Activated CD4-positive, alpha-beta T cell treated with anti-CD3 and anti-CD28 coated beads, Interleukin-2, amount 50 U/mL, for 24 hours (primary cell): Measurements from ENCODE around the gene WDR86.

Source experiments
- DNase-seq, 2 donors: peaks; one replicate each; pipeline ENCODE4 v3.0.0-alpha.2; 2020; ENCODE audit warnings: low read depth in 1 of 2, low spot score in 1 of 2

Gene WDR86

DNA sequence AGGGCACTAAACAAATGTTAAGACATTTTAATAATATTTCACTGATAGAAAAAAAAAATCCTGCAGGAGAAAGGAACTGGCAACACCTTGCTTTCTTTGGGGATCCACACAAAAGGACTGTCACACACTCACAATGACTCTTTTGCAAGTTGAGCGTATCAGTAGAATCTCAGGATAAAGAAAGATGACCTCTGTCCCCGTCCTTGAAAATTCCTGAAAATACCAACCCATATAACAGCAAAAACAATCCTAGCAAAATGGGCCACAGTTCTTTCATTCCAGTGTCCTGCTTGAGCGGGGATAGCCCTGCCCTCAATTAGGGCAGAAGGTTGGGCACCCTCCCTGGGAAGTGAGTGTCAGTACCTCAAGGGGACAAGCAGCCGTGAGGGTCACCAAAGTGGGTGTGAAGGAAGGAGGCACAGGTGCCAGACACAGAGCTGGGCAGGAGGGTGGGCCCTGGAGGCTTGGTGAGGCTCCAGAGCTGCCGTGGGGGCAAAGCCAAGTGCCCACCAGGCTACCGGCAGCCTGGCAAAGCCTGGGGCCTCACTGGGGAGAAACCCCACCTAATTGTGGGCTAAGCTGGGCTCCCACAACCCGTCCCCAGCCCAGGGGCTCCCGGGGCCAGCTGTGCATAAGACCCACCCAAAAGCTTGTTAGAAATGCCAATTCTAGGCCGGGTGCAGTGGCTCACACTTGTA, 2.8 kb downstream of the WDR86 start:
- no peak for DNase-seq

DNA sequence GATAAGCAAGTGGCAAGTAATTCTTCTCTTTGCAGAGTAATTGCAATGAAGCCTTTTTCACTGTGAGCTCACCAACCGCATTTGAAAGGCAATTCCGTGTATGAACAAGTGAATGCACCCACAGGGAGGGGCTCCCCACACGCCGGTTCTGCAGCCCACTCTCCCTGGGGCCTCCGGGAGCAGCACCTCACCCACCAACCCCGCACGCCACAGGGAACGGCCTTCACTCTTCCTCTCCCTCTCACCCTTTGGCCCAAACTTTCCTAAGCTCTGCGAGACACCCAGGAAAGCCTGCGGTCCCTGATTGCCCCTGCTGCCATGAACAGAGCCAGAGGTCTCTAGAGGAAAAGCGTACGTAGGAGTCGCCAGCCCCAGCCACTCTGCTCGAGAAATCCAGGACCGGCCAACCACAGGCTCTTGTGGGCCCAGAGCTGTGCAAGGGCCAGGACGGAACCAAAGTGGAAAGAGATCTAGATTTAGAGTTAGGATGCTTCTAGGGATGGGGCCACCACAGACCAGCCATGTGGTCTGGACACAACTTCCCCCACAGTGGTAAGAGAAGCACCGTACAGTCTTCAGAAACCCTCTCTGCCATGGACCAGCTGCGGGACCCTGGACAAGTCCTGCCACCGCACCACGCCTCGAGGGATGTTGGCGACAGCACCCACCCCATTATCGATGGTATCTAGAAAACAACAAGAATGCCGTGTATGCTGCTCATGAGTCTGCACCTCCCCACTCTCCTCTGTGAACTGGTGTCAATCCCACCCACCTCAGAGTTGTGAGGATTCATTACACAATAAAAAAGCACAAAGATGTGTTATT, 3.6 kb downstream of the WDR86 start:
- no peak for DNase-seq

DNA sequence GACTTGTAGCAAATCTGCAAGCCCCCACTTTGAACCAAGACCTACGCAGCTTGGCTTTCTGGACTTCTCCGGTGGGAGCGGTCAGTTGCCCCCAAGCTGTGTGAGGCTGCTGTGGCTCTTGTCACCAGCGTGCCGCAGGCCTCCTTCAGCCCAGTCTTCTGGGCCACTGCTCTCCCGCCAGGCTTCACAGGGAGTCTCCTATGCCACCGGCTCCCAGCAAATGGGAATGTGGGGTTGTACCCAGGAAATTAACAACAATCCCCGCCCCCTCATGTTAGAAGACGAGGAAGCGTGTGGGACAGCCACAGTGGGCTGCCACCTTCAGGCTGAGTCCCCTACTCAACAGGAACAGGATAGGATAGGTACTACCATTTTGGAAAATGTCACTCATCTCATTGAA, 4.2 kb downstream of the WDR86 start:
- DNase-seq: no peak

DNA sequence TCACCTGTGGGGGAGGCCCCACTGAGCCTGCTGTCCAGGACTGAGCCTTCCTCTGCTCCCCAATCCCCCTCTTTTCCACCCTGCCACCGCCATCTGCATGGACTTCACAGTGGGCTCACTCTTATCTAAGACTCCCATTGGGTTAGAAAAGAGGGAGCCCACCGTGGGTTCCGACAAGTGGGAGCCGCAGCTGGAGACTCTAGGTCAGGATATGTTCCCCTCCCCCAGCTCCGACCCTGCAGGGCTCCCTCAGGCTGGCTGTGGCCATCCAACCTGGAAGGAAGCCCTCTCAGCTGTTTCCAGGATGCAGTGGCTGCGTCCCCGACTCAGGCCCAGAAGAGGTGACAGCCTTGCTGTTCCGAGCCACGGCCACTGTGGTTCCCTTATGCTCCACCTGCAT, 4.8 kb downstream of the WDR86 start:
- no peak for DNase-seq

DNA sequence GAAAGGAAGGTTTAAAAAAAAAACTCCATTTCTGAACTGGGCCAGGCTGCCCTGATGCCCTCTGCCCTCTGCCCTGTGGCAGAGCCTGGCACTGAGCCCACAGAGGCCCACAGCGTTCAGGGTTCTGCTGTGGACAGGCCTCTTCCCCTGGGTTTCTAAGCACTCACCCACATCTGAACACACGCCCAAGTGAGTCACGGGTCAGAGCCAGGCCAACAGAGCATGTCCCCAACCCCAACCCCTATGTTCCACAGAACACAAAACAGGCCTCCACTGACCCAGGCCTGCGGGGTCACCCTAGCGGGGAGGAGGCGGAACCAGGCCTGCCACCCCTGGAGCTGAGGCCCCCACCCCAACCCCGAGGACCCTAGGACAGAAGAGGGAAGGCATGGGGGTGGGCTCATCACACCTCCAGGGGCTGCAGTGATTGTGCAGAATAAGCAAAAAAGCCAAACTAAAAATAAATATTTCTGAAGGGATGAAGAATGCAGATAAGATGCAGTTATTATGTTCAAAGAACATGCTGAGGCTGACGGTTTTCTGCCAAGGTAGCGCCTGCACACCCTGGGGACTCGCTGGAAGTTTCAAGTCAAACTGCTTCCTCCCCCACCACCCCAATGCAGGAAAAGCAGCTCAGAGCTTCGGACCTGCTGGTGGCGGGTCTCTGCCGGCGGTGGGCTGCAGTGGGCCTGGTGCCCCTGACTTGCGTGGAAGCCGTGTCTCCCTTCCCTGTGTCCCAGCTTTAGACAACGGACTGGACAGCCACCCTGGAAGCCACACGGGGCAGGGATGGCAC, 5.4 kb downstream of the WDR86 start:
- DNase-seq: no peak

DNA sequence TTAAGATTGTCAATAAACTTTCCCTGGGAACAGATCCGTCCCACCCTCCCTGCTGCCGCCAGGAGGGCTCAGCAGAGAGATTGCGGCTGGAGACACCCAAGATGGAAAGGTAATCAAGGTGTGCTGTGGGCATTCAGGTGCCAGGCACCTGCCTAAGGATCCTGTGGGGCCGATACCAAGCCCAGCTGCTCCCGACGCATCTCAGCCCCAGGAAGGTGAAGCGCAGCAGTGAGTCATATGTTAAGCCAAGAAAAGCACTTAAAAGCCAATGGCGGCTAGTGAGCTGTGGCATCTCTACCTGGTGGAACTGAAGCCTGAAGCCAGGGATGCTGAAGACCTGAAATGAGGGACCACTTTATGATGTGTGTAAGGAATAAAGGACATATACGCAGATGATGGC, 6.1 kb downstream of the WDR86 start:
- no peak for DNase-seq

DNA sequence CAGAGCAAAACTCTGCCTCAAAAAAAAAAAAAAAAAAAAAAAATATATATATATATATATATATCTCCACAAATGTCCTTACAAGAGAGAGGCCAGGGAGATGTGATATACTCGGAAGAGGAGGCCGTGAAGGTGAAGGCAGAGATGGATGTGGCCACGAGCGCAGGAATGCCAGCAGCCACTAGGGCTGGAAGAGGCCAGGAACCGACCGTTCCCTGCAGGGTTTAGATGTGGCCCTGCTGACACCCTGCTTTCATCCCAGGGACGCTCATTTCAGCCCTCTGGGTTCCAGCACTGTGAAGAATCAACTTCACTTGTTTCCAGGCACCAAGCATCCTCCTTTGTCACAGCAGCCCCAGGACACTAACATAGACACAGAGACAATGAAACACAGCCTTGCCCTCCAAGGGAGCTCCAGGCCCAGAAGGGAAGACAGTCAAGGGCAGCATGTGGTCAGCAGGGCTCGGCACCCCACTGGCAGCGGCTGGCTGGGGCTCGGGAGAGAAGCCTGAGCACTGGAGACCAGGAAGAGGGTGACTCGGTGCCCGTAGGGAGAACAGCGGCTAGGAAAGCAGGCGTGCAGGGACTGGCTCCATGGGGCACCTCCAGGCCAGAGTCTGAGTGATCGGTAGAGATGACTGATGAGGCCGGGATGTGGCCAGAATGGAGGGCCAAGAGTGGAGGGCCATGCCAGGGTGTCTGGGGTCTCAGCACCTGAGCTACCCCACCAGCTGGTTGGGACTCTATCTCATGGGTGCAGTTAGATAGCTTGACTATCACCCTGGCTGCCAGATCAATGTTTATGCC, 7.6 kb downstream of the WDR86 start:
- no peak for DNase-seq

DNA sequence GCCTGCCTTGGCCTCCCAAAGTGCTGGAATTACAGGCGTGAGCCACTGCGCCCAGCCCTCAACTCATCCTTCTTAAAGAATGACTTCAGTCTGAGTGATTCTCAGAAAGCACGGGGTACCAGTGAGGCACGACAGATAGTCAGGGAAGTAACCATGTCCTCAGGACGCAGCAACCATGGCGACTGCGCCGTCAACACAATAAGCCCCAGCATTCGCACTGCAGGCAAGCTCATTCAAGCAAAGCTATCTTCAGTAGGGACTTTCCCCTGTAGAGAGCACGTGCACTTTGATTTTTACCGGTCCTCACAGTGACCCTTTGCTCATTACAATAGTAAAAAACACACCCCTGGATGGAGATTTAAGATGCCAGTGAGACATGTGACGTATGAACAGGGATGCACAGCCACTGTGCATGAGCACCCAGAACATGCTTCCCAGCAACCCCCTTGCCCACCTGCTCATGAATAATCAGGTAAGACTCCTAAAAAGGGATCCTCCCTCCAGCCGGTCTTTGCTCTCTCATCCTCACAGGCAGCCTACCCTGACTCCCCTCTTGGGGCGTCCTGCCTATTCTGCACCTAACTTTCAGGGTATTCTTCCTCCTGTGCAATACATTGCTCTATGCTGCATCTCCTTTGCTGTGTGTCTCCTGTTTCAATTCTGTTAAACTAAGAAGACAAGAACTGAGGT, 9.1 kb downstream of the WDR86 start:
- no peak for DNase-seq

DNA sequence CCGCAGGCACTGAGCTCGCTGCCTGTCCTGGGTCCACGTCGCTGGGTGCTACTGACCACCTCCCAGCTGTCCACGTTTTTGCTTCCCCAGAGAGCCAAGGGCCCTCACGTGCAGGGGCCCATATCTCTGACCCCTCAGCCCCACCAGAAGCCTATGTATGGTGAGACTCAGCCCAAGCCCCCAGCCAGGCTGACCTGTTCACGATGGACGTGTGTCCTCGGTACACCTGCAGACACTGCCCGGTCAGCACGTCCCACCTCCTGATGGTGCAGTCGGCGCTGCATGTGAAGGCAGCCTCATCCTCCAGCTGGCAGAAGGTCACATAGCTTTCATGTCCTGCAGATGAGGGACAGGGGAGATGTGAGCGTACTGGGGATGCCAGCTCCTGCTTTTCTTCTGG, 9.9 kb downstream of the WDR86 start:
- DNase-seq: no peak

DNA sequence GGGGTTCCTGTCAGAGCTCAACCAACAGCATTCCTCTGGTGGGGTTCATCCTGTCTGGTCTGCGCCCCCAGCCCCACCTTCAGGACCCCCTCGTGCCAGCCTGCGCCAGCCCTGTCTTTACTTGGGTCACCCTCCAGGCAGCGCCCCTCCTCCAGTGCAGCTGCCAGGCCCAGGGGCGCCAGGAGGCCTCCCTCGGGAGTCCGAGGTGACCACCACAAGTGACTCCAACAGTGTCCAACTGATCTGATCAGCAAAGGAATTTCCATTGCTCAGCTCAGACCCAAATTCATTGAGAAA, 10.6 kb downstream of the WDR86 start:
- DNase-seq: no peak

DNA sequence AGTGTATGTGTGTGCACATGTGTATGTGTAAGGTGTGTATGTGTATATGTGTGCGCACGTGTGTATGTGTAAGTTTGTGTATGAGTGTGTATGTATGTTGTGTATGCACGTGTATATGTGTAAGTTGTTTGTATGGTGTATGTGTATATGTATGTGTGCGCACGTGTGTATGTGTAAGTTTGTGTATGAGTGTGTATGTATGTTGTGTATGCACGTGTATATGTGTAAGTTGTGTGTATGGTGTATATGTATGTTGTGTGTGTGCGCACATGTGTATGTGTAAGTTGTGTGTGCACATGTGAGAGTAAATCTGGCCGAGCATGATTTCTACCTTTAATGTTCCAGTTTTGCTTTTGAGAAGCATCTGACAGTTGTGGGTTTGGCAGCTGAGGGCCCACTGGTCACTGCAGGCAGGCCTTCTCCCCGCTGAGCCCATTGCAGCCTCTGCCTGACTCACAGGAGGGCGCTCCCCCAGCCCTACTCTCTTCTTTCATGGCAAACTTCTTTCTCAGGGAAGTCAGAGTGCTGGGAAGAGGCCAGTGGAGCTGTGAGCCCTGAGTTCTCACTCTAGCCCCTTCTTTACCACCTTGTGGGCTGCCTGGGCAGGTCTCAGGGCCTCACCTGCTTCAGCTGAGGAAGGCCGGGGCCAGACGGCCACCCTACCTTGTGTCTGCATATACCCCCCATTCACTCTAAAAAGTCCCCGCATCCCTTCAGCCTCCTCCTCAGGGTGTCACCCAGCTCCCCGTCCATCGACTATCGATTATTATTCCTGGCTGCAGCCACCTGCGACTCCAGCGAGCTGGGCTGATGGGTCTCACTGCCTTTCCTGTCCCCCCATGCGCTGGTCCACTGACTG, 11.2 kb downstream of the WDR86 start:
- no peak for DNase-seq

DNA sequence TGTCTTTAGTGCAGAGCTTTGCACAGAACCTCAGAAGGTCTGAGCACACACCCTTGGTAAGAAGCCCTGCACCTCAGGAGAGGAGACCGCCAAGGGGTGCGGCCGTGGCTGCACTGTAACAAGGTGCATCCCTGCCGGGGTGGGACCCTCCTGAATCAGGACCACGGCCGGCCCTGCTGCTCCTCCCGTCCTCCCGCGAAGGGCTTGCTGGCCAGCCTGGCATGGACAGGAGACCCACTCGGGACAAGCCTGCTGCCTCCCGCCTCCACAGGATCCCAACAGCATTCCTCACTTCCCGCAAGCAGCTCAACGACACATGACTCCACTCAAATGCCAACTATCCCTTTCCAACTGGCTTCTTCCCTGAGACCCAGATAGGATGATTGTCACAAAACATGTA, 12.8 kb downstream of the WDR86 start:
- DNase-seq: no peak

DNA sequence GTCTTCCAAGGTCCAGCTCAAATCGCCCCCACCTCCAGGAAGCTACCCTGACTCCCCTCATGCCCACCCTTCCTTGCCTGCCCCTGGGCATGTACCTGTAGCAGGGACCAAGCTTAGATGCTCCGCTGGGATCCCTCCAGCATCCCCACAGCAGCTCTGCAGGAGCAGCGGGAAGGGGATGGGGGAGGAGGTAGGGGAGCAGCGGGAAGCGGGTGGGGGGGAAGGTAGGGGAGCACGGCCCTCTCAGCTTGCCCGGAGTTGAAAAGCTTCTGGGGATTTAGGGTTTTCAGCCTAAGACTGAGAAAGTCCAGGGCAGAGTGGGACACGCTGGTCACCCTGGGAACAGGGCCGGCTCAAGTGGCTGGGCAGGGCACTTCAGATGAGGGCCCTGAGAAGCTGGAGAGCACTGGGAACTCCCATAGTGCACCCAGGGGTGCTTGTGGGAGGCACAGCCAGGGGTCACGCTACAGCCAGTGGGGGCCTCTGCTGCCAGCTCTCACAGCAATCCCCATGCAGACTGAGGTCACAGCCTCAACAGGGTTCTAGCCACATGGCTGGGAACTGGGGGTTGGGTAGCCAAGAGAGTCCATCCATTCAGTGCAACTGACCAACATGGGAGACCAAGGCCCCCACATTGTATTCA, 13.4 kb downstream of the WDR86 start:
- DNase-seq: no peak

DNA sequence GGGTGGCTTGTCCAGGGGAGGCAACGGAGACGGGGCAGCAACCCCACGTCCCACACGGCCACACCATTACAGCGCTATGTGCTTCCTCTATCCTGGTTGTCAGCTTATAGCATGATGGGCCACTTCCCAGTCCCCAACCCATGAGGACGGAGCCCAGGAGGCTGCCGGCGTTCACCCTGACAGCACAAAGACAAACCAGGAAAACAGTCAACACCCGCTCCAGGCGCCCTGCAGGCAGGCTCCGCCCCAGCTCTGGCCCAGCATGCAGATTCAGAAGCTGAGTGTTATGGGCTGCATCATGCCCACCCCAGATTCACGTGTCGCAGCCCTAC, 14.8 kb downstream of the WDR86 start:
- no peak for DNase-seq

DNA sequence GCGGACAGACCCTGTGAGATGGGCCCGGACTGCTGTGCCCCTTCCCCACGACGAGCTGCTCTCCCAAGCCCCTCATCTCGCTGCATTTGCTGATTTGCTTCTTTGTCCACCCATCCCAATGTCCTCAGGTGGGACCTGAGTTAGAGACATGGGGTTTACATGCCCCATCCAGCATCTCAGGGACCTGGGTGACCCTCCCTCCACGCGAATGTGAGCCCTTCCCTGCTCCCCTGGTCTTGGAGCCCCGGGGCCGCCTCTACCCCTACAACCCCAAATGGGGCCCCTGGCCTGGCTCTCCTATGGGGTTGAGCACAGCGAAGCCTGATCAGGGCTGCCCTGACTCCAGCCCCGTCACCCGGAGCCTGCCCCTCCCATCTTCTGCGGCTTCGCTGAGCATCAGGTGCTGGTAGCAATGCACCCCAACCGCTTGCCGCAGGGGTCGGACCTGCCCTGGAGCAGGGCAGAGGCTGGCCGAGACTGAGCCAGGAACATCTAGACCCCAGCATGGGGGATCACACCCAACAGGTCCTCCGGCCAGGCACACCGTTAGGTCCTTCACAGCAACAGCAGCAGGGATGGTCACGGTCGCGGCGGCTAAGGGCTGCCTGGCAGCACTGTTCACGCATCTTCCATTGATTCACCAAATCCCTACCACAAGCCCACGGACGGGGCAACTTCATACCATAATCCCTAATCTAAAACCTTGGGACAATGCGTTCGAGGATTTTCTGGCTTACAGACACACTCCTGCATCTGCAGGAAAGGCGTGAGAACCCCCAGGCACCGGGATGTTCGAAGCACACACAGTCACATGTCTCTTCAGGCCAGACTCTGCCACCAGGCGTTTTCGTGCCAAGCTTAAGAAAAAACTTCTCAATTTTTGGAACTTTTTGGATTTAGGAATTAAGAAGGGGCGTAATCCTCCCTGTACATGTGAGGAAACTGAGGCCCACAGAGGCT, 15.5 kb downstream of the WDR86 start:
- no peak for DNase-seq

DNA sequence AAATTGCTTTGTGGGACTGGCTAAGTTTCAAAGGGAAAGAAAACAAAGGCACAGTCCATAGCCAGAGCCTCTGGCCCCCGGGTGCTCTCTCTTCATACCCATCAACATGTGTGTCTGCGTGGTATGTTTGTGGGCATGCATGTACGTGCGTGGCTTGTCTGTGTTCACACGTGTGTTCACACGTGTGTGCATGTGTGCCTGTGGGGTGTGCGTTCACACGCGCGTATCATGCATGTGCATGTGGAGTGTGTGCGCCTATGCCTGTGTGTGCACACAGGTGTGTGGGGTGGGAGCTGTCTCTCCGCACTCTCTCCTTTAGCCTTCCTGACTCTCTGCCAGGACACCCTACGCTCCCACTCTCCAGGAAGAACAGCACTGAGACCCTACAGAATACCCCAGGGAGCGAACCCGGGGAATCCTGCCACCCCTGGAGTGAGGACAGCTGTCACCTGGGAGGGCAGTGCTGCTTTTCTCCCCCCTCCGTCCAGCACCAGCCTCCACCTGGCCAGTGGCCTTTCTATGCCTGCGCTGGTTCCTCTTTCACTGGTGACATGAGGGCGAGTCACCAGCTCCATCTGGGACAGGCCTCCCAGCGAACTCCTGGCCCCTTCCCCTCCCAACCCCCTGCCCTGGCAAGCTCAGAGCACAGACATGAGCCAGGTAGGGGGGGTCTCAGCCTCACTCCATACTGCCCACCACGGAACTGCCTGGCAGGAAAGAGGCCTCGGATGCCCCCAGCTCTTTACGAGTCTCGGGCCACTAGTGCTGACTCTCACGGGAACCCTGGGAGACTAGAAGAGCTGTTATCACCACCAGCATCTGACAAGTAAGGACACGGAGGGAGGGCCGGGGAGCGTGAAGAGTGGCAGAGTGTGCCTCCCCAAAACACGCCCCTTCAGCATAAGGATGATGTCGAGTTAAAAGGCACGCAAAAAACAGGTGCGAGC, 16.5 kb downstream of the WDR86 start:
- DNase-seq: no peak

DNA sequence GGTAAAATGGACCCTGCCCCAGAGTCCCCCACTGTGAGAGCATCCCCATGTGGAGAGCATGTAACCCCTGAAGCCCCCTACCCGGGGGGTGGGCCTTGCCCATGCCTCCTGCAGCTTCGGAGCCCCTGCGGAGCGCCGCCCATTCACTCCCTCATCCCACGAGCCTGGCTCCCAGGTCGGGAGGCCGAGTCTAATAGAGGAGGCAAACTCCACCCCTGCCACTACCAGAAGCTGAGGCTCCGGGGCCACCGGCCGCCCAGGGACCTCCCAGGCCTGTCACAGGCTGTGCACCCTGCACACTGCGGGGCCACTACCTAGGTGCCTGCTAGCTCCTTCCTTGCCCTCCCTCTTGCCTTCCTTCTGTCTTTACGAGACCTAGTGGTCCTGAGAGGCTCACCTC, 17.4 kb downstream of the WDR86 start:
- no peak for DNase-seq
